GM19025 (cell line): ENCODE measurements around the gene ID3.
A peak's percentile ranks its signal among the peaks of the same experiment; 100 is the strongest.
"Not testable (repeated sequence)": the region's sequence is repeated elsewhere in the genome, so short reads cannot be mapped to it uniquely, and the experiment has no call there.

Experiments used
- ATAC-seq: cut with Tn5 transposase; IDR thresholded peaks from one replicate; pipeline ENCODE4 v1.9.1; 2021; ENCODE audit warnings: mild to moderate bottlenecking, low read depth, moderate library complexity; ENCODE audit not compliant: unreplicated experiment

The ID3 gene

GRCh38 chr1:23554481-23555269, 4.6 kb downstream of the ID3 start:
- peak; percentile 48 for ATAC-seq

DNA sequence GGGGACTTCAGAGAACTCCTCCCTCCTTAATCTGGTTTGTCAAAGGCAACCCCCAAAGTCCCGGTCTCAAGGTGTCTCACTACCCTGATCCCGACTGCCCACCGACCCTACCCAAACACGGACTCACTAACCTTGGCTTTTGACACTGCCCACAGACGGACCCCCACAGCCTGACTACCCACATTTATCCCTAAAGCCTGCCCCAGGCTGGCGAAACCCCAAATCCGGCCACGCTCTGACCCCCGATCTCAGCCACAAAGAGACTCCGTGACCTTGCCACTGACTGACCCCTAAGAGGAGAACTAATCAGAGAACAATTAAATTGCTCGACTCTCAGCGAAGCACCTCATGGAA, 5.2 kb downstream of the ID3 start:
- ATAC-seq, result no peak

GRCh38 chr1:23553231-23554126, 5.8 kb downstream of the ID3 start:
- ATAC-seq, result no peak

DNA sequence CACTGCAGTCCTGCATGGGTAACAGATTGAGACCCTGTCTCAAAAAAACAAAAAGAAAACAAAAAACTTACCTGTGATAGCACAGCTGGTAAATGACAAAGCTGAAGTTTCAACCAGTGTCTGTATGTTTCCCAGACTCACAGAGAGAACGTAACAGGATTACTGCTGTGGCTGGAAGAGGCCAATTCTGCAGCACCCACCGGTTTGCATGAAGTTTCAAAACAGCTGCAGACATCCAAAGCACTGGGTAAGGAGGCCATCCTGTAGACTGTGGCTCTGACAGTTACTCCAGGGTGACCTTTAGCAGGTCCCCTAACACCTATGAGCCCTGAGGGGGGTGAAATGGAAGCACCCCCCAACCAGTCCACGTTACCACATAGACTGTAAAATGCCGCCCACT, 7.5 kb downstream of the ID3 start:
- no peak for ATAC-seq

DNA sequence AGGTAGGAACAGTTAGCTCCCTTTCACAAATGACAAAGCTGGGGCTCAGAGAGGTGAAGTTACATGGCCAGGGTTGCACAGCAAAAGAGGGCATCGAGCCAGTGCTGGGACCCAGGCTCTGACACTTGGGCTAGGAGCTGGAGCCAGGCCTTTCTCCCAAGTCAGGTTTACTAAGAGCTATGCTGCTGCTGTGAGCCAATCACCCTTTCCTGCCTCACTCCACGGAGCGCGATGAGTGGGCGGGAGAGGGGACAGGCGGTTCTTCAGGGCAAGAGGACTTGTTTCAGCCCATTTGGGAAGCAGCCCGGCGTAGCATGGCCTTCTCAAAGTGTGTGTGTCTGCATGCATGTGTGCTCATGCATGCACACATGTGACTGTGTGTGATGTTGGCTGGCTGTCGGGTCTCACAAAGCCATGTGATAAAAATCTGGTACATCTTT, 10.6 kb downstream of the ID3 start:
- no peak for ATAC-seq

GRCh38 chr1:23546897-23547584, 12.3 kb downstream of the ID3 start:
- no peak for ATAC-seq

DNA sequence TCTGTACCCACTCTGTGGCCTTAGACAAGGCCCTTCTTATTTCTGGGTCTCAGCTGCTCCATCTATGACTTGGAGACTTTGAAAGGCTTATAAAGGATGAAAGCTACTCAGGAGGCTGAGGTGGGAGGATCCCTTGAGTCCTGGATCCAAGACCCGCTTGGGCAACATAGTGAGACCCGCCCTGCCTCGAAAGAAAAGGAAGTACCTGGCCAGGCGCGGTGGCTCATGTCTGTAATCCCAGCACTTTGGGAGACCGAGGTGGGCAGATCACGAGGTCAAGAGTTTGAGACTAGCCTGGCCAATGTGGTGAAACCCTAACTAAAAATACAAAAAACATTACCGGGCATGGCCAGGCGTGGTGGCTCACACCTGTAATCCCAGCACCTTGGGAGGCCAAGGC, 13.4 kb downstream of the ID3 start:
- ATAC-seq, result no peak

- no peak for ATAC-seq
Observed at GRCh38 chr1:23544444-23545389, 14.6 kb downstream of the ID3 start.

GRCh38 chr1:23543707-23544443, 15.4 kb downstream of the ID3 start:
- ATAC-seq, result no peak

DNA sequence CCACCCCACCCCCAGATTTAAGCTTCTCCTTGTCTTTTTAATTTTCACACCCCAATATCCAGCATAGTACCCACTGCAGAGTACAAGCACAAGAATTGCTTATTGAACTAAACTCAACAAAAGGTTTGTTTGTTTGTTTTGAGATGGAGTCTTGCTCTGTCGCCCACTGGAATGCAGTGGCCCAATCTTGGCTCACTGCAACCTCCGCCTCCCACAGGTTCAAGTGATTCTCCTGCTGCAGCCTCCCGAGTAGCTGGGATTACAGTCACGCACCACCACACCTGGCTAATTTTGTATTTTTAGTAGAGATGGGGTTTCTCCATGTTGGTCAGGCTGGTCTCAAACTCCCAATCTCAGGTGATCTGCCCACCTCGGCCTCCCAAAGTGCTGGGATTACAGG, 16.4 kb downstream of the ID3 start:
- not testable (repeated sequence) for ATAC-seq

DNA sequence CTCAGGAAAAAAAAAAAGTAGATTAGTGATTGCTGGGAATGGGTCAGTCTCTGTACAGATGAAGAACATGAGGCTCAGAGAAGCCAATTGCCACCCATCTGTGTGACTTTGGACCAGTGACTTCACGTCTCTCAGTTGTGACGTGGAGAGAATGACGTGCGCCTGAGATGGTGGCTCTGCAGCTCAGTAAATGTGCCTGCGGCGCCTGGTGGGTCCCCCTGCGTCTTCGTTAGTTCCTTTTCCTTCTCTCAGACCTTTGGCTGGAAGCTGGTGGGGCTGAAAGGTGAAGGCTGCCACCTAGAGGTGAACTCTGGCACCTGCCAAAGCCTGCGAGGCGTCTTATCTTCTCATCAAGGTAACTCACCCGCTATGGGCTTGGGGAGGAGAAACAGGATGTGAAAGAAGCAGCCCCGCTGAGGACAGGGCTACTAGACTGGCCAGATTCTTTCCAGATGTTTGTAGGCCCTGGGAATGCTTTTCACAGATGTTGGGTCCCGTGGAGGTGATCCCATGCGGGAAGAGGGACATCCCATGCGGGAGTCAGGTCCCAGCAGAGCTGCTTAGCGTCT, 19.5 kb downstream of the ID3 start:
- ATAC-seq, result peak; percentile 72

- no peak for ATAC-seq
Observed at GRCh38 chr1:23537296-23537973, 21.9 kb downstream of the ID3 start.

- ATAC-seq, result no peak
Observed at GRCh38 chr1:23533246-23534023, 25.9 kb downstream of the ID3 start.

DNA sequence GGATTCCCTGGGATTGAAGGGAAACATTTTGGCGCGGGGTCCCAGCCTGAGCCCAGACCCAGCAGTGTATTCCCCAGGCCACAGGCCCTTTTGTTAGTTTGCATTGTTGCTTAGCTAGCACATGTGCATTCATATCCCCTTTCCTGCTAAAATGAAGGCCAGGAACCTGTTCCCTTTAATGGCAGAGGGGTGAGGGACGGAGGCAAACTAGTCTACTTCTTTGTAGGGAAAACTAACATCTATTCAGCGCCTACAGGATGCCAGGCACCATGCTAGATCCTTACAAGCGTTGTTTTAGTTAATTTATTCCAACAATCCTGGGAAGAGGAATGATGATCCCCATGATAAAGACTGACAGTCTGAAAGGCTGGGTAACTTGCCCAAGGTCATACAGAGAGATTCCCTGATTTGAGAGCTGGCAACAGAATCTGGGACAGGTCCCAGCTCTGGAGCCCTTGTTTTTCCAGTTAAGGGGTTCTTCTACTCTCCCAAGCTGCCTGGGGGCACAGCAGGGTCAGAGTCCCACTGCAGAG, 27.7 kb downstream of the ID3 start:
- no peak for ATAC-seq

GRCh38 chr1:23530747-23531561, 28.3 kb downstream of the ID3 start, which contains the start of gene E2F2:
E2F2 (minus strand) TSS chr1:23531233; CDS start chr1:23530793, 440 bp downstream.
- peak; percentile 36 for ATAC-seq

DNA sequence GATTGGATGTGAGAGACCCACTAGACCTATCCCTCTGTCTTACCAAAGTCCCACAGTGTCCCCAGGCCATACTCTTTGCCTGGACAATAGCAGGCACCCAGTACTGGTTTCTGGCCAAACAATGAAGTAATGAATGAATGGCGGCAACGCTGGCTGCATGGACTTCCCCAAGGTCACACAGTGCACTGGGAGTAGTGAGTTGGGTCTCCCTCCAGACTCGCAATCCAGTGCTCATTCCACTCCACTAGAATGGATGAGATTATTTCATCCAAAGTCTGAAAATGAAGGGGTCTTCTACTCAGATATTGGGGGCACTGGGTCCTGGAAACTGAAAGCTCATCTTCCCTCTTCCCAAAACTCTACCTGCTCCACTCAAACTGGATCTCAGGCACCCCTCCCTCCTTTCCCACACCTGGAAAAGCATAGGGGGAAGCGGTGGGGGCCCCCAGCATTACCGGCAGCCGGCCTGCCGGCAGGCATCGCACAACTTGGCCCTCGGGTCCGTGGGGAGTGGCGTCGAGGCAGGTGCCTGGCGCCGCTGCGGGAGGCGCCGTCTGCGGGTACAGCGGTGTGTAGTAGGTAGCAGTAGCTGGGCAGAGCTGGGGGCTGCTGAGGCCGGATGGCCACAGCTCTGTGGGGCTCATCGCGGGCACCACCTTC, 29.1 kb downstream of the ID3 start:
- no peak for ATAC-seq
